NCI-H446 (cell line): ENCODE measurements around the gene BIRC6.
"Not testable (repeated sequence)": the region's sequence is repeated elsewhere in the genome, so short reads cannot be mapped to it uniquely, and the experiment has no call there.

ENCODE experiments used
- DNase-seq, 2 experiments: peaks; one replicate each; lab custom pipeline; 2025; lab: John Stamatoyannopoulos, UW

Gene BIRC6

DNA sequence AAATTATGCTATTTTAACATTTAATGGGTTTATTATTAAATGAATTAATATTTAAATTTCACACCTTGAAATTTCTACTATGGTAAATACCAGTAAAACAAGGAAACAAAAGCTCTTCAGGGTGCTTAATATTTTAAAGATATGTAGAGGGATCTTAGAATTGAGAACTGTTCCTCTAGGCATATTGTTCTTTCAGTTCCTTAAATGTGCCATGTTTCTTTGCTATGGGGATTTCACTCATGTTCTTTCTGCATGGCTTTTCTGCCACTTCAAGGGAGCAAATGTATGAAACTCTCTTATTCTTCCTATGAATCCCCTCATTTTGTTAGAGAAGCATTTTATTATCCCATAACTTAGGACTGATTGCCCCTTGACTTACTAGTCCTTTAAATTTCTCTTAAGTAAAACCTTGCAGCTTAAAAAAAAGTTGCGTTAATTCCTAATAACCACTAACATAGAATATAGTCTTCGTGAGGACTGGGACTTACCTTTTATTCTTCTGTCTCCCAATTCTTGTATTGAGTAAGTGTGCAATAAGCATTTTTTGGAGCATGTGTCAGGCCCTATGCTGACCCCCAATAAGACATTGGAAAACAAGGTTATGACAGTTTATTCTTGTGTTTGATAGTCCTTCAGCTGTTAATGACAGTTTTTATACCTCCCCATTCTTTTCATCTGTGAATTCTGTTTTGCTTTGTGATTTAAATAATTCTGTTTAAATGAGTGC, 95.7 kb downstream of the BIRC6 start:
- DNase-seq: no peak

- DNase-seq: no peak
These were observed 96.6 kb downstream of the BIRC6 start for GRCh38 chr2:32453242-32454062.

GRCh38 chr2:32455816-32456215, 99.0 kb downstream of the BIRC6 start:
- DNase-seq: no peak

DNA sequence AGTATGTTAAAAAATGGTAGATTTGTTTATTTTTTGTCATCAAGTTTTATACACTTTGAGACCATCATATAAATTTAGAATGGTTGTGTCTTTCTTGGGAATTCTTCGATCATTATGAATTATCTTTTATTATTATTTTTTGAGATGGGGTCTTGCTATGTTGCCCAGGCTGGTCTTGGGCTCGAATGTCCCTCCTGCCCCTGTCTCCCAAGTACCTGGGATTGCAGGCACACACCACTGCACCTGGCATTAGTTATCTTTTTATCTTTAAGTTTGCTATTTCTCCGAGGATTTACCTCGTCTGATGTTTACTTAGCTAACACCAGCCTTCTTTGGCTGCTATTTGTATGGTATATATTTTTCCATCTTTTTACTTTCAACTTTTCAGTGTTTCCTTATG, 100.0 kb downstream of the BIRC6 start:
- no peak for DNase-seq

DNA sequence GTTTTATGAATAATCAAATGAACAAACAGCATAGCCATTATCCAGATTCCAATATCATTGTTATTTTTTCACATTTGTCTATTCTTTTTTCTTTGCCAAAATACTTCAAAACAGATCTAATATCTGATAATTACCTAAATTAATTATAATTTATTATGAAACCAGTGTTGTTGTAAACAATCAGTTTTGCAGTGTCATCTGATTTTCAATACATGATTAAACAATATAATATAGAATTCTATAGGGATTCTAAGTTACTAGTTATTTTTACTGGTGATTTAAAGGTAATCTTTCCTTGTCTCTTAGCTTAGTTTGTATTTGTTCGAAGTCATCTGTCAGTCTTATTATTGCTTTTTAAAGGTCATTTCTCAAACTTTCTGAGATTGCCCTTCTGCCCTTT, 101.0 kb downstream of the BIRC6 start:
- DNase-seq: no peak

DNA sequence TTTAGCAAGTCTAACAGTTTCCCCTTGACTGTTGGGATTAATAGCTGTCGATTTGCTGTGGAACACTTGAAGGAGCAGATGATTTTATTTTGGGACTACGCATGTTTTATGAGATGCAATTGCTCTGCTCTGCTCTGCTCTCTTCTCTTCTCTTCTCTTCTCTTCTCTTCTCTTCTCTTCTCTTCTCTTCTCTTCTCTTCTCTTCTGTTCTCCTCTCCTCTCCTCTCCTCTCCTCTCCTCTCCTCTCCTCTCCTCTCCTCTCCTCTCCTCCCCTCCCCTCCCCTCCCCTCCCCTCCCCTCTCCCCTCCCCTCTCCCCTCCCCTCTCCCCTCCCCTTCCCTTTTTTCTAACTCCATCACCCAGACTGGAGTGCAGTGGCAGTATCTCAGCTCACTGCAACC, 104.0 kb downstream of the BIRC6 start:
- not testable (repeated sequence) for DNase-seq

- DNase-seq: no peak
These were observed 106.3 kb downstream of the BIRC6 start for GRCh38 chr2:32463110-32463509.

GRCh38 chr2:32464431-32464830, 107.6 kb downstream of the BIRC6 start:
- DNase-seq: no peak

DNA sequence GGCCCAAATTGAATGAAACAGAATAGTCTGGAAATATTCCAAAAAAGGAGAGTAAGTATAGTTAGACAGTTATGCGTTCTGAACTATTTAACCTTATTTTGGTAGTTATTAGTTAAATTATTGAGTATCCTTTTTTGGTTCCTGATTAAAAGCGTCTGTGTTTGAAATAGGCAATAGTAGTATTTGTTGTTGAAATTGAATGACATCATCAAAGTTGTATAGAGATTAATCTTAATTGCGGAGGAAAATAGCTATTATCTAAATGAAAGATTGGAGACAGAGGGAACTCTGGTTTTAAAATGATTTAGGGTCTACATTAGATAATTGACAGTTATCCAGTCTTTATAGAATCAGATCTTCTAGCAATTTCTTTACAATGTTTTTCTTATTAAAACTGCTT, 115.8 kb downstream of the BIRC6 start:
- DNase-seq: no peak

DNA sequence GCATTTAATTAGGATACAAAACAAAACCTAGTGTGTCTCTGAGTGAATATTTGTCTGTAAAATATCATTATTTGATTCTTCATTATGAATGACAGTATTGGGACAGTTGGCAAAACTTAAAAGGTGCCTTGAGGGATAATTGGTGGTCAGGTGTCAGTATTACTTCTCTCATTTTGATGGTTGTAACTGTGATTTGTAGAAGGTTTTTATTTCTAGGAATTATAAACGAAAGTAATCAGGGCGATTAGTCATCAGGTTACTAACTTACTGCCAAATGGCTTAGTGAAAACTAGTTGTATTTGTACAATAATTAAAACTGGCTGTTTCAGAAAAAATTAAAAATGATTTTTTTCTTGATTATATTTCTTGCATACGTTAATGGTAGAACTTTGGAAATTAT, 117.6 kb downstream of the BIRC6 start:
- no peak for DNase-seq

DNA sequence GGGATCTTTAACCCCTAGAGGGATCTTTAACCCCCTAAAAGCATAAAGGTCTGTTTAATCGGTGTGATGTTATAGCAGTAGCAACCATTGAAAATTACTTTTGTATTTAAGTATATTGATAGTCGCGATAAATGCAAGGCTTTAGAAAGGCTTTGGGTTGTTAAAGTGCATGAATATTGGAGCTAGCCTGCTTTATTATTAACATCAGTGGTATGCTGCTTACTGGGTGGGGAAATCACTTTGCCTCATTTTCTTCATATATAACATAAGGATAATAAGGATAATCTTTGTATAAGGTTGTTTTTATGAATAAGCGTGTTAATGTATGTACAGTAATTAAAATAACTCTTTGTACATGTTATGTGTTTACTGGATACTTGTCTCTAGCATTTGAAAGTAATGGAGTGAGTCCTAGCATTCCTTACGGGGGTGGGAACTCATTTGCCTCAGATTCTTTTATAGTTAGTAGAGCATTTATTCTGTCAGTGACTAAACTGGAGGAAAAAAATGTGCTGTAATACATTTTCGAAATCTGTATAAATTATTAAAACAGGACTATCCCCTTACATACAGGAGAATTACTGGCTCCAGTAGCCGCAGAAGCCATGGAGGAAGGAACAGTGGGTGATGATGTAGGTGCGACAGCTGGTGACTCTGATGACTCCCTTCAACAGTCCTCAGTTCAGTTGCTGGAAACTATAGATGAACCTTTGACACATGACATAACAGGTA, 122.2 kb downstream of the BIRC6 start:
- DNase-seq: no peak

DNA sequence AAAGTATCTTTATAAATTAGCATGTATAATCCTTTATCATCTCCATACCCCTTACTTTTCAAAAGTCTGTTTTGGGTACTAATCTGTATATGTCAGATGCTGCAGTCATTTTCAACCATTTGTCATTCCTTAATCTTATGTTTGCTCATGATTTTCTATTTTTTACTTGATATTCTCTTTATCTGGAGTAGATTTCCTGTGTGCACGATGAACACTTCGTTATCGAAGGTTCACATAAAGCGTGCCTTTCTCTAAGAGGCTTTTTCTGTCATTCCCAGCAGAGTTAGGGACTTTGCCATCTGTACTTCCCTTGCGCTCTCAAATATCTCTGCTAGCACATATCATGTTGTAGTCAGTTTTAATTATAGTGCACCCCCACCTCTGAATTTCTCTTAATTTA, 123.2 kb downstream of the BIRC6 start:
- DNase-seq: no peak

DNA sequence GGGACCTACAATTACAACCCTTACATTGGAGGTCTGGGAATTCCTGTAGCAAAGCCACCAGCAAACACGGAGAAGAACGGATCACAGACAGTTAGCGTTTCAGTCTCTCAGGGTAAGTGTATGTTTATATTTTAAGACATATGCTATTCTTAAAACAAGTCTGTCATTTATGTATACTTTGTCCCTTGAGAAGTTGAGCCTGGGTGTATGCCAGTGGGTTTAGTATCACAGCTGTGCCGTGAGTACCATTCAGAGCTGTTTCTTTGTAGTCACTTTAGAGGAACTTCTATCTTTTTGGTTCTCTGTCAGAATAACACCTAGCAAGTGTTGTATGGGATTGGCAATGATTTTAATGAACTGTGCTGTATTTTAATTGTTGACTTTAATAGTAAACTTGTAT, 125.6 kb downstream of the BIRC6 start:
- no peak for DNase-seq

DNA sequence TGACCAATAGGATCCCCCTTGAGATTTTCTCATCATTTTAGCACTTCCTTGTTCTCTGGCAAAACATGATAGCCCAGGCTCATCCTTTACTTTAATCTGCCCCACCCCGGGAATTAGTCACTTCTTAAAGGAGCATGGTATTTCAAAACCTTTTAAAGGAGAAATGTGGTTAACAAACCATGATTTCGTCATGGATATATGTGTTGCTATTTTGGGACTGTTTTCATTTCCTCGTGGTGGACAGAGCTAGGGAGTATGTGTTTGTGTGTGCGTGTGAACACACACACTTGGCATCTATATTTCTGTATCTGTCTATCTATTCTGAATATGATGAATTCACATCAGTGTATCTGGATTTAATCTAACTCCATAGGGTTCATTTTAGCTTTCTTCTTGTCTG, 128.1 kb downstream of the BIRC6 start:
- DNase-seq: no peak

DNA sequence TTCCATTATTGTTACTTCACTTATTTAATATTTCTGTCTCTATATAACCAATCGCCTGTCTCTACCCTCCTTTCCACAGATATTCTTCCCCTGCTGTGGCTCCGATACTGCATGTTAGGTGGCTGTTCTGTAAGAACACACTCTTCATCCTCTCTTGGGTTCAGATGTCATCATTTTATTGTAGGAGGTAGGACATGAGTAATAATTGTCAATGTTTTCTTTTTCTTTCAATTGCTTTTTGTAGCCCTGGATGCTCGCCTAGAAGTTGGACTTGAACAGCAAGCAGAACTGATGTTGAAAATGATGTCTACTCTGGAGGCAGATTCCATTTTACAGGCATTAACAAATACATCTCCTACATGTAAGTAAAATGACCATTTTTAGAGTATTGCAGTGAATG, 128.6 kb downstream of the BIRC6 start:
- no peak for DNase-seq

DNA sequence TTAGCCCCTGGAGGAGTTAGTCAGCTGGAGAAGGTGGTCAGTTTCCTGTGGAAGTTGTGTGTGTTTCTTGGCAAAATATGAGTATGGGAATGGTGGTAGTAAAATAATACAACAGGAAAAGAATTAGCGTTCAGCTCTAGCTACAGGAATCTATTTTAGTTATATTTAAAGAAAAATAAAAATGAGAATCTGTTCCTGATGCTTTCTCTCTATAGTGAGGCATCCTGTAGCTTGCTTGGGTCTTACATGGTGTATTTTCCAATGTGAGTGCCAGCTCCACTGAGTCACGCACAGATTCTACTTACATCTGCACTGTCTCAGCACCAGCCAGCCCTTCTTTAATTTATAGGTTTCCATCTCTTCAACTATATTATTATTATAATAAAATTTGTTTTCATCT, 132.2 kb downstream of the BIRC6 start:
- no peak for DNase-seq

- no peak for DNase-seq
These were observed 134.5 kb downstream of the BIRC6 start for GRCh38 chr2:32491346-32491745.

DNA sequence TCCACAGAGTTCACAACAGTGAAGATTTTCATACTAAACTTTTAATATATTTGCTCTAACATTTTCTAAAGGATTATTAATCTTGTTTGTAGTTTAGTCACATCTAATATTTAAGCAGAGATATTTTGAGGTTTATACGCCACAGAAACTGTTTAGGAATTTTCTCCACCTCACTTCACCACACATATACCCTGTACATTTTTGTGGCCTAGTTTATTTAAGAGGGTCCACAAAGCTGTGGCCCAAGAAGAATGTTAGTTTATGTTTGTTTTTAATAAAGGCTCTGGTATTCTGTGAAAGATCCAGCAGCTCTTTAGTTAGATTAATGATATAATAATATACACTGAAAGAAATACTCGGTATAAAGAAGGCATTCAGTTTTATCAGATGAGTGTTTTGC, 138.3 kb downstream of the BIRC6 start:
- DNase-seq: no peak

- DNase-seq: no peak
These were observed 139.8 kb downstream of the BIRC6 start for GRCh38 chr2:32496662-32497061.

DNA sequence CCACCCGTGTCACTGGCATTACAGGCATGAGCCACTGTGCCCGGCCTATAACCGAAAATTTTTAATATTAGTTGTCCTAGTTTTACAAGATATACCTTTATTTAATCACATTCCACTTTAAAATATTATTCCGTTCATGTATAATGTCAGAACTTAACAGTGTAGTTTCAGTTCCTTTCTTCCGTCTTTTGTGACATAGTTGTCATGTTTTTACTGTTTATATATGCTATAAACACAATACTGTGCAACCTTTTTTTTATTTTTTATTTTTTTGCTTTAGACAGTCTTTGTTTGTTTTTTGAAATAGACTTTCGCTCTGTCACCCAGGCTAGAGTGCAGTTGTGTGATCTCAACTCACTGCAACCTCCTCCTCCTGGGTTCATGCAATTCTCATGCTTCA, 141.5 kb downstream of the BIRC6 start:
- no peak for DNase-seq

- no peak for DNase-seq
These were observed 146.1 kb downstream of the BIRC6 start for GRCh38 chr2:32502941-32503340.

DNA sequence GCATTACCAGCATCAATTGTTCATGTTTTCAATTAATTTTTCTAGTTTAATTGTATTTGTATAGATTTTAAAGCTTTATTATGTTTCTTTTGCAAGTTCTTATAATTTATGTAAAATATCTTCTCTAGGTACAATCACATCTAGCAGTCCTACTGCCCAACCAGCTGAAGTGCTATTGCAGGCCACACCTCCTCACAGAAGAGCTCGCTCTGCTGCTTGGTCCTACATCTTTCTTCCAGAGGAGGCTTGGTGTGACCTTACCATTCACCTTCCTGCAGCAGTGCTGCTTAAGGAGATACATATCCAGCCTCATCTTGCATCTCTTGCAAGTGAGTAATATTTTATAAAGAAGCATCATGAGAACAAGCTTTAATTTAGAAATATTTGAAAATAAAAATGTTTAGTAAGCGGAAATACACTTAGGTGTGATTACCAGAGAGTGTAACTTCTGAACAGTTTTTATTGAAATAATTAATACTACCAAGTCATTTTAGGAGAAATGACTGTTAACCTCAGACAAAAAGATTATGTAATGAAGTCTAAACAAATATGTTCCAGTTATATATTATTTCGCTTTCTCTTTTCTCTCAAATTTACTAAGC, 148.2 kb downstream of the BIRC6 start:
- no peak for DNase-seq

DNA sequence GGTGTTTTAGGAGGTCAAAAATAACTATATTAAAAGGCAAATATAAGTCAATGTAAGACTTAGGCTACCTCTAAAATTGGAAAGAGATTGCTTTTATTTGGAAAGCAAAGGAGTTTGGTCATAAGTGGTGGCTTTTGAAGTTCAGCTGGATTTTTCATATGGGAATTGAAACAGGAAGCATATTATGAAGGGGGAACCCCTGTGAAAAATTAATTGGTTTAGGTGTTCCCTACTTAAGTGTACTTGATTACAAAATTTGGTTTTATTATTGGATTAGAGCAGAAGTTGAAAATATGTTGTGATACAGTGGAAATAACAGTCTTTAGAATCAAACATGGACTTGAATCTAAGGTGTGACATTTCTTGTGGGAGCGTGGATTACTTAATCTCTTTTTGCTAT, 149.6 kb downstream of the BIRC6 start:
- DNase-seq: no peak
